NCI-H2196 treated with DMSO at 0.1 percent for 48 hours (cell line): Measurements from ENCODE around the gene FRRS1.

Experiments used
- DNase-seq: peaks from one replicate; lab custom pipeline; 2025; ENCODE audit not compliant: unreplicated experiment; lab: John Stamatoyannopoulos, UW

FRRS1 gene

DNA sequence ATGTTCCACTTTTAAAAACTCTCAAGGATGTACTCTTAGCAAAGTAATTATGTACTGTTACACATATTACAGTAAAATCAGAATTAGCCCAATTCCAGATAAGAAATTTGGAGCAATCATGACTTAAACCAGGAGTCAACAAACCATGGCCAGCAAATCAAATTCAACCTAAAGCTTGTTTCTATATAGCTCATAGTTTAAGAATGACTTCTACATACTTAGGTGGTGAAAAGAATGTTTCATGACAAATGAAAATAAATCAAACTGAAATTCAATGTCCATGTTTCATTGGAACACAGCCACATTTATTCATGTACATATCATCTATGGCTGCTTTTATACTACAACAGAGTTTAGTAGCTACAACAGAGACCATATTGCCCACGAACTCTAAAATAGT, 35.1 kb downstream of the FRRS1 start:
- DNase-seq, result no peak

DNA sequence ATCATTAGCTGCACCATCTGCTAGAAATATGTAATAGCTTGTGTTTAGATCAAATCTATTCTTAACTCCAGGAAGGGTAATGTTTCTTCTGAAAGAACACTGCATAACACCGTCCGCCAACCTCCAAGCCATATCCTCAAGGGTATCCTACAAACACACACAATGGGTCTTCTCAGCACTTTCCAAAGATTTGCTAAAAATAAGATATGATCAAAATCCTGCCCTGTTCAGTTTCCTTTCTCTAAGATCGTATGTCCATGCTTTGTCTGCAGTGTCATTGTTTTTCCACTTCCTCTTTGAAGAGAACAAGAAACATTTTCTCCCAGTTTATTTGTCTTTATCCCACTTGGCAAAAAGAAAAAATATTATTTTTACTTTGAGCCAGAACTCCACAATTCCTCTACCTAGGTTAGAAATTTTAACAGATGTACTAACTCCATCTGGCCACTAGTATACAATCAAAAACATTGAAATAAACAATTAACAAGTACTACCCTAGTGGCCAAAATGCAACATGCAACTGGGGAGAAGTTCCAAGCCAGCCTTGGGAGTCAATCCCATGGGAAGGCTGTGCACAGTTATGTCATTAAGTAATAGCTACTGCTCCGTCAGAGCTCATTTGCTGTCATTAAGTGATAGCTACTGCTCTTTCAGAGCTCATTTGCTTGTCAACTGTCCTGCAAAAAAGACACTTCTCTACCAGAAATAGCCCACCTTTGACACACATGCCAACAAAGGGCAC, 37.8 kb downstream of the FRRS1 start:
- no peak for DNase-seq

DNA sequence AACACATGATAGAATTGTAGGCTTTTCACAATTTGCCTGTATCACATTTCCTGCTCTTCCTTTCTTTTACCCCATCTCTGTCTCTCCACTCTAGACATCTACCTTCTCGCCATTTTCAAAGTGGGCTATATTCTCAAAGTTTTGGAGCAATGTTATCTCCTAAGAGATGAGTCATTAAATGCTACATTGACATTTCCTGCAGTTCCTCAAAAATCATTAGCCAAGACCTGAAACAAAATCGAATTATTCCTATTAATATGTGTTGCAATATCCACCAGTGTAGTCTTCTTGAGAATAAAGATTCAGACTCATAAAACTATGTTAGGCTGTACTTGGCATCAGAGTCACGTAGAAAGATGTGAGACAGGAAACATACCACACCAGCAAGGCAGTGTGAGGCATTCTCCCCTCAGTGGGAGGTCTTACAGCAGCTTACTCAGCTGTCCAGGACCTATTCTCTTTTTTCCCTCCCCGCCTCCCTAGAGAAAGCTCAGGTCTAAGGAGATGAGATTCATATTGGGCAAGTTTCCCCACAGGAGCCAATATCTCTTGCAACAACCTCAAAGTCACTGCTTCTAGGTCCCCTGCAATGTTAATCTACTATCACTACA, 38.8 kb downstream of the FRRS1 start:
- no peak for DNase-seq

DNA sequence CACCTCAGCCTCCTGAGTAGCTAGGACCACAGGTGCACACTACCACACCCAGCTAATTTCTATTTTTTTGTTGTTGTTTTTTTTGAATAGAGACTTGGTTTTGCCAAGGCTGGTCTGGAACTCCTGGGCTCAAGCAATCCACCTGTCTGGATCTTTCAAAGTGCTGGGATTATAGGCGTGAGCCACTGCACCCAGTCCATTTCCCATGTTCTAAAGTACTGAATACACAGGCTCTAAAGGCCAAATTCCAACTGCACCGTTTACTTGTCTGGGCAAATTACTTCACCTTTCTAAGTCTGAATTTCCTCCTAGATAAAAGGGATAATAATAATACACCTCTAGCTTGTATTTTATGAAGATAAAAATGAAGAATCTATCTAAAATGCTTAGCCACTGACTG, 39.6 kb downstream of the FRRS1 start:
- DNase-seq, result no peak

DNA sequence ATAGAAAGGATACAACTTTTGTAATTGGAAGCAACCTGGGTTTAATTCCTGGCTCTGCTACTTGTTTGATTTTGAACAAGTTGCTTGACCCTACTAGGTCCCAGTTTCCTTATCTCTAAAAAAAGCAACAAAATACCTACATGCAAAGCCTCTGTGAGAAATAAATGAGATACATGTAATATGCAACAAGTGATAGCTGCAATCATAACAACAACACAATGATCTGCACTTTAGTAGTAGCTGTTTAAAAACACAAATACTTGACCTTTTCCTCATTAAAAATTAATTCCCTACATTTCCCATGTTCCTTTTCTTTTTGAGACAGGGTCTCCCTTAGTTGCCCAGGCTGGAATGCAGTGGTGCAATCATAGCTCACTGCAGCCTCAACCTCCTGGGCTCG, 40.0 kb downstream of the FRRS1 start:
- no peak for DNase-seq

DNA sequence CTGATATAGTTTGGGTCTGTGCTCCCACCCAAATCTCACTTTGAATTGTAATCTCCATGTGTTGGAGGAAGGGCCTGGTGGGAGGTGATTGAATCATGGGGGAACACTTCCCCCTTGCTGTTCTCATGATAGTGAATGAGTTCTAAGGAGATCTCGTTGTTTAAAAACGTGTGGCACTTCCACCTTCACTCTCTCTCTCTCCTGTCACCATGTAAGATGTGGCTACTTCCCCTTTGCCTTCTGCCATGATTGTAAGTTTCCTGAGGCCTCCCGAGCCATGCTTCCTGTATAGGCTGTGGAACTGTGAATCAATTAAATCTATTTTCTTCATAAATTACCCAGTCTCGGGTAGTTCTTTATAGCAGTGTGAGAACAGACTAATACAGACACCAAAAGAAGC, 40.4 kb downstream of the FRRS1 start:
- no peak for DNase-seq

DNA sequence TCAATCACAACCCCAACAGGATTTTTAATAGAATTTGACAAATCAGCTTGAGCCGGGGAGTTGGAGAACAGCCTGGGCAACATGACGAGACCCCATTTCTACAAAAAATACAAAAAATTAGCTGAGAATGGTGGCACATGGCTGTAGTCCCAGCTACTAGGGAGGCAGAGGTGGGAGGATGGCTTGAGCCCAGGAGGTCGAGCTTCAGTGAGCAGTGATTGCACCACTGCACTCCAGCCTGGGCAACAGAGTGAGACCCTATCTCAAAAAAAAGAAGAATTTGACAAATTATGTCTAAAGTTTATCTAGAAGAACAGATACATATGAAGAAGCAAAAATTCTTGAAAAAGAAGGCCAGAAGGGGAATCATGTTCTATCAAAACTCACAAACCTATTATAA, 43.2 kb downstream of the FRRS1 start:
- DNase-seq, result no peak

DNA sequence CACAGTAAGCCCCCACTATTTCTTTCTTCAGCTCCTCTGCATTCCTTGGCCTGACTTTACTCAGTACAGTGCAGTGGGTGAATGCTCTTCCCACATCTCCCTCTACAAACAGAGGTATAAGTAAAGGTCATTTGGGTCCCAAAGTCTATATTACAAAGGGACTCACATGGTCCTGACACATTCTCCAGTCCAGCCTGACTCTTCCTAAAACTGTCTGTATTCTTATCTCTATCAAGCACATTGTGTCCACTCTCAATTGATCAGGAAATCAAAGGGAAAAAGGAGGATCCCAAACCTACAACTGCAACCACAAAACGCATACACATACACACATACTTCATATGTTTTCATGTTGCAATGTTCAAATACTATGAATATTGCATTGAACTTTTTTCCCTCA, 49.4 kb downstream of the FRRS1 start:
- no peak for DNase-seq

DNA sequence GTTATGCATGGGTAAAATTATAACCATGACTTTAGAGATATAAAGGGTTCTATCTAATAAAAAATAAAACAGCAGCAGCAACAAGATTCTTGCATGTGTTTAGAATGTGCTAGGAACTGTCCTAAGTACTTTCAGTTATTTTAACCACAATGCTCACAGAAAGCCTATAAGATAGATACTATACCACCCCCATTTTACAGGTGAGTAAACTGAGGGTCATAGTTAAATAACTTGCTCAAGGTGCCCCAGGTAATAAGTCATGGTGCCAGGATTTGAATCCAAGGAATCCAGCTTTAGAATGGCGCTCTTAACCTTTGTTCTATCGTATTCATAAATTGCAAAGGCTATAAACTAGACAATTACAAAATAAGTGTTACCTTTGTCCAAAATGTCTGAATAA, 53.4 kb downstream of the FRRS1 start:
- DNase-seq, result no peak

DNA sequence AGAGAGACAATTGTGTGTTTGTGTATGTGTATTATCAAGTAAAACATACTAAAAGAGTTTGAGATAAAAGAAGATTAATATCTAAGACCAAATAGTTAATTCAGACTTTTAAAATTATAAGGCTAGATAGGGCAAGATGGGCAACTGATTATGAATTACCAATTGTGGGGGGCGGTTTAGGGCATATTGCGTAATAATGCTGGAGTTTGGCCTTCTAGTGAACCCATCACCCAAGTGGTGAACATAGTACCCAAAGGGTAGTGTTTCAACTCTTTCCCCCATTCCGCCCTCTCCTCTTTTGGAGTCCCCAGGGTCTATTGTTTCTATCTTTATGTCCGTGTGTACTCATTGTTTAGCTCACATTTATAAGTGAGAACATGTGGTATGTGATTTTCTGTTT, 55.4 kb downstream of the FRRS1 start:
- no peak for DNase-seq

DNA sequence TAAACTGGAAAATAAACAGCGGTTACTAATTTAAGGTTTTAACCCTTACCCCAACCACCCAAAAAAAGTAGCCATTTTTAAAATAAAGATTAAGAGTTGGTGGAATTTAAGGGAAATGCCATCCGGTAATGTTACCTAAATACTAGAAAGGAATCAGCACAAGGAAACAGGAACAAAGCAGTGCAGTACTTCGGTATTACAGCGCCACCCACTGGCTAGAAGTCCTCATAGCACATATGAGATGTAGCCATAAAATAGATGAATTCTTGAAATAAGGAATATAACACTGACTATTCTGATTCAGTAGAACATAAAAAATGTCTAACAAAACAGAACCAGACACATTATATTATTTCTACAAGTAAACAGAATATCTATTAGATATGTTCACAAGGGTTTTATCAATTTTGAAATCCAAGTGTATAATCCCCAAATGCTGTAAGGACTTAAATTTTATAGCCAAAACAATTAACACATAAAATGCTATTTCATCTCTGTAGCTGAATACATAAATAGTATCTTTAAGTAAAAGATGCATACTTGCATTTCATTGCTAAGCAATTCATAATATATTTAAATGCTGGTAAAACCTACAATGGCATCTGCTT, 58.8 kb downstream of the FRRS1 start:
- peak; percentile 38 for DNase-seq

DNA sequence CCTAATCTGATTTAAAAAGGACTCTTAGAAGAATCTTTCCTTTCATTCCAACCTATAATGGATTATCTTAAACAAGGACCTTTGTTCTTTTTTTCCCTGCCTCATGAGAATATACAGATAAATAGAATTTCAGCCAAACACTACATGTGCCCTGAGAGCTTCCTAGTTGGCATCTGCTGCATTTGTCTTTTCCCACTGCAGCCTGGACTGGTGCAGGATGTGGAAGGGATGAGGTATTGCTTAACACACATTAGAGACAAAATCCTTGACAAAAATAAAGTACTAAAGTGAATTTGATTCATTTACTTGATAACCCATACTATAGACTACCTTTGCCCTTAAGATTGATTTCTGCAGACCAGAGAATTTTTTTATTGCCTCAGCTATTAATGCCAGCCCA, 61.0 kb downstream of the FRRS1 start:
- DNase-seq, result no peak

DNA sequence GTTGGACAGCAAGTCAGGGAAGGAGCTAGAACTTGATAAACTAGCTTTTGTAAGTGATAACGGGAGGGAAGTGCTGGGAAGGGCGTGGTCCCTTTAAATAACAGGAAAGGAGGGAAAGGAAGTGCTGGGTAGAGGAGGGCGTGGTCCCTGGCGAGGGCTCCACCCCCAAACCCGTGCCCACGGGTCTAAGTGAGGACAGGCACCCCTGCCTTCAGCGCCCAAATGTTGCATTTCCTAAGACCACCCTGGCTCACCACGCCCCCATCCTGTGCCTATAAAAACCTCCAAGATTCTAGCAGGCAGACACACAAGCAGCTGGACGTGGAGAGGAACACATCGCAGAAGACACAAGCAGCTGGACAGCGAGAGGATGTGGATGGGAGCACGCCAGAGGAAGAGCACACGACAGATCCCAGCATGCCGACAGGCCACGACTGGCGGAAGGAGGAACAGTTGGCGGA, 62.0 kb downstream of the FRRS1 start:
- DNase-seq, result no peak

DNA sequence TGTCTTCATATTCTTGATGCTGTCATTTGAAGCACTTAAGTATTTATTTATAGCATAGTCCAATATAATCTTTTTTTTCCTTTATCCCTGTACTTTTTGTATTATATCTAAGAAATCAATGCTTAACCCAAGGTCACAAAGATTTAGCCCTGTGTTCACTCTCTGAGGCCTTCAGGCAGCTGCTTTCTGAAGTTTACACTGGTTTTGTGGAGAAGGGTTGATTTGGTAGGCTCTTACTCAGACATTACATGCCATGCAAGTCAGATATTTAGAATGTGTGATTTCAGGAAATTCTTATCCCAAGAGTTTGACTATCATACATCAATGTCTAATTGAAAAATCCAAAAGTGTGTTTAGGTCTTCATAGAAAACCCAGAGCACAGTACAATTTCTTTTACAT, 64.2 kb downstream of the FRRS1 start:
- no peak for DNase-seq

DNA sequence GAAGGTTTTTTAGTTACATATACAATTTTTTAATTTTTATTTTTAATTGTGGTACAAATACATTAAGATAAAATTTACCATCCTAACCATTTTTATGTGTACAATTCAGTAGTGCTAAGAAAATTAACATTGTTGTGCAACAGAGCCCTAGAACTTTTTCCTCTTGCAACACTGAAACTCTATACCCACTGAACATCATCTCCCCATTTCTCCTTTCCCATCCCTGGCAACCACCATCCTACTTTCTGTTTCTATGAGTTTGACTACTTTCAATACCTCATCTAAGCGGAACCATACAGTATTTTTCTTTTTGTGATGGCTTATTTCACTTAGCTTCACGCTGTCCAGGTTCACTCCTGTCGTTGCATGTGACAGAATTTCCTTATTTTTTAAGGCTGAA, 66.4 kb downstream of the FRRS1 start:
- no peak for DNase-seq

DNA sequence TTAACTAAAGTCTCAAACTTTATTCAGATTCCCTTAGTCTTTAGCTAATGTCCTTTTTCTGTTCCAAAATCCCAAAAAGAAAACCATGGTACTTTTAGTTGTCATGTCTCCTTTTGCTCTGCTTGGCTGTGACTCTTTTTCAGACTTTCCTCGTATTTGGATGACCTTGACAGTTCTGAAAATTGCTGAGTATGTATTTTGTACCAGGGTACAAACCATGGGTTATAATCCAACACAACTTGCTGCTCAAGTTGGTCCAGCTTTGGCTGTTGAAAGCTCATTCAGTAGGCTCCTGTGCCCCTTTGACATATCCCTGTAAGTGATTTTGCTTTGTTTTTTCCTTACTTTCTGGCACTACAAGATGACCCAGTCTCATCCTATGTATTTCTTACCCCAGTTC, 68.9 kb downstream of the FRRS1 start:
- no peak for DNase-seq

DNA sequence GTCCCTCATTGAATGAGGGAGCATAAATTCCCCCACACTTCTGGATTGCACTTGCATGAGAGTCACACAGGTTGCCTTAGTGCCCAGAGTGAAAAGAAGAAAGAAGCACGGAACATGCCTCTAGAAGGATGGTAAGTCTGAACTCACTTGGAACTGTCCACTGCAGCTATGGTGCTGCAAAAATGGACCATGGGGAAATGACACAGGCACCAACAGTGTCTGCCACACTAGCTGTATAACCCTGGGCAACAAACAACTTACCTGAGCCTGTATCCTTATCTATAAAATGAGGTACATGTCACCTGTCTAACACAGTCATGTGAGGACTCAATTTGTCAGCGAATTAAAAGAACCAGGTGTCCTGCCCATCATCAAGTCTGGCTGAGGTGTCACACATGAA, 69.8 kb downstream of the FRRS1 start:
- no peak for DNase-seq

DNA sequence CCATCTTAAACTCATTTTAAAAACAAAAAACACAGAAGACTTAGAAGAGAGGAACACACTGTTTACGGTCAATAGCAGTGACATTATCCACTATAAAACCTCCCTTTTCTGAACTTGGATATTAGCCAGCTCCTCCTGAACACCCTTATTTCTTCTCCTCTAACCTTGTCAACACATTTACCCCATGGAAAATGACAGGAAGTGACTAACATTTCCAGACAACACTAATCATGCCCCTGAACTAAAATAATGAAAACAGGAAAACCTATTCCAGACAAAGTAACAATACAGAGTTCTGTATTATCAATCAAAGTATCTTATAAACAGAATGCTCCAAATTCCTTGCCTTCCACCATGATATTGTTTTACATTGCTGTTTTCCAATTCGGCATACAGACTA, 75.3 kb downstream of the FRRS1 start:
- no peak for DNase-seq

DNA sequence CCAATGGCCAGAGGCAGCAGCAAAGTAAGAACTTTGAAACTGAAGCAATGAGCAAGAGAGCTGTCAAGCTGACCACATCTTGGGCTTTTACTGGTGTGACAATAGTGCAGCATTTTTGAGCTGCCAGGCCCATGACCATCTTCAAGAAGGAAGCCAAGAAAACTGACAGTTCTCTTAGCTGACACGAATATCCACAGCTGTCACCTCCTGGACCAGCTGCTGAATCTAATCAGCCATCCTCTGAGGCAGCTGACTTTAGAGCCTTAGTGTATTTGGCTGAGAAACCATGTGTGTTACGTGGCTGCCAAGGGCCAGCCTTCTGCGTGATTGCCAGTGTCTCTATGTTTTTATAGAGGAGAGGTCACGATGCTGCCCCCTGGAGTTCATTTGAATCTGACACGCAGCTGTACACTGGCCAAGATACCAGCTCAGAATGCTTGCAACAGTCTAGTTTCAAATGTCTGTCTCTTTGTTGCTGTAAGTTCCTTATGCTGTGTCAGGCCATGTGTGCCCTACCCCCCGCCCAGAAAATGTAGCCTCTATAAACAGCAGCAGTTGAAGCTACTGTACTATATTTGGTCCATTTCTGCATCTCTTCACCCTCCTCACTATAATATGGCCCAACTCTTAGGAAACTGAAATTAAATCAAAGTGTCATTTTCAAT, 80.8 kb downstream of the FRRS1 start:
- peak; percentile 8 for DNase-seq

DNA sequence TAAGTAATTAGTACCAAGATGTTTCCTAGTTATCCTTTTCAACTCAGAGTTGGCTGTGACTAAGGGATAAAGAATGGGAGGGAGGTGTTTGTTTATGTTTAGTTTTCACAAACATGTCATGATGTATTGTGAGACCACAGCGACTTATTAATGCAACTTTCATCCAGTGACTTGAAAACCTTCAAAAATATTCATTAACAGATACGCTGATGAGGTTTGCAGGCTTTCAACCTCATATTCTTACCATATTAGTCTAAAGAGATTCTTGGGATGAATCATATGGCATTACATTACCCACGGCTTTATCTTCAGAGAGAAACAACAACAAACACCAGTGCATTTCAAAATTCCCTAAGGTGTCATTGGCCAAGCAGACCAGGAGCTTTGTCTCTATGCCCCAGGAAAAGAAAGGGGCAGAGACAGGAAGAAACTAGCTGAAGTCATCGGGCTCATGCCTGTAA, 84.1 kb downstream of the FRRS1 start:
- no peak for DNase-seq

DNA sequence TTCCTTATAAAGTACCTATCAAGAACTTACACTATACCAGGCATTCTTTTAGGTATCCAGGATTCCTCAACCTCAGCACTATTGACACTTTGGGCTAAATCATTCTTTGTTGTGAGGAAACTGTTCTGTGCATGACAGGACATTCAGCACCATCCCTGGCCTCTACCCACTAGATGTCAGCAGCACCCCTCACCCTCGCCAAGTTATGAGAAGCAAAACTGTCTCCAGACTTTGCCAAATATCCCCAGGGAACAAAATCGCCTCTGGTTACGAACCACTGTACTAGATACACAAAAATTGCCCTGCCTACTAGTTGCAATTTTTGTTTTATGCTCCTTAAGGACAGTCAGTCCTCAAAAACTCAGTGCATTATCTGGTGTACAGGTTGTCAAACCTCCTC, 84.9 kb downstream of the FRRS1 start:
- DNase-seq, result no peak

DNA sequence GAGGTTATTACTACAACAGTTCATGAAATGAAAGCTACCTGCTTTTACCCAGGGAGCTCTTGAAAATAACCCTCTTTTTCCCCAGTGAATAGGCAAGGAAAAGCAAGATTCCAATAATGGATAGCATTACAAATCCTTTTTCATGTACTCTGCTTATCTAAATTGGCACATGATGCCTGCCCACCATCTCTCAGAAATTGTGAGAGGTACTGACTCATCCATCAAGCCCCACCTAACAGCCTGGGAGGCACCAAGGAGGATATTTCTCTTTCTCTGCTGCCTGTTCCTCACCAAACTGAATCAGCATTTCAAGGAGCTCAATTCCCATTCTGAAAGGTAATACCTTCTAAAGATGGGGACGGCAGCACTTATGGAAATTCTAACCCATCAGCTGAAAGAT, 86.2 kb downstream of the FRRS1 start:
- no peak for DNase-seq
